Measurements from ENCODE around the gene USH2A.

USH2A gene

GRCh38 chr1:215606564-215607168, 816.6 kb downstream of the USH2A start:
- DNase-seq (ENCODE audit: low read depth in 2 of 2, low spot score in 1 of 2): no peak

- no peak for DNase-seq (ENCODE audit: low read depth in 2 of 2, low spot score in 1 of 2)
These were observed 817.2 kb downstream of the USH2A start for GRCh38 chr1:215606036-215606435.

- no peak for DNase-seq (ENCODE audit: low read depth in 2 of 2, low spot score in 1 of 2)
These were observed 818.1 kb downstream of the USH2A start for GRCh38 chr1:215605011-215605621.

DNA sequence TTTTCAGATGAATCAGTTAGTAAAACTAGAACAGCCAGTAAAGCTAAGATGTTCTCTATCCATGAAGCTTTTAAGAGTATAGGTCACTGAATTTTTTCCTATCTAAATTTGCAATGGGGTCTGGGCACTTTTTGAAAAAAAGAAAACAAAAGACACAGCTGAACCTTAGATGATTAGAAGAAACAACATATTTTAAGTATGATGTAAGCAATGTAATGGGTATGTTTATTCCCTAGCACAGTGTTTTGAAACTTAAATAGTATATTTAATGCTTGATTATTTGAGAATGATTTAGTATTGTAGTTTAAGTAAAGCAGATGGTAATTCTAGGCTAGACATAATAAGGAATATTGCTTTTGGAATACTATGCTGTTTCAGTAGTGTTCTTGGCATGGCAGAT, 819.9 kb downstream of the USH2A start:
- no peak for DNase-seq (ENCODE audit: low read depth in 2 of 2, low spot score in 1 of 2)

DNA sequence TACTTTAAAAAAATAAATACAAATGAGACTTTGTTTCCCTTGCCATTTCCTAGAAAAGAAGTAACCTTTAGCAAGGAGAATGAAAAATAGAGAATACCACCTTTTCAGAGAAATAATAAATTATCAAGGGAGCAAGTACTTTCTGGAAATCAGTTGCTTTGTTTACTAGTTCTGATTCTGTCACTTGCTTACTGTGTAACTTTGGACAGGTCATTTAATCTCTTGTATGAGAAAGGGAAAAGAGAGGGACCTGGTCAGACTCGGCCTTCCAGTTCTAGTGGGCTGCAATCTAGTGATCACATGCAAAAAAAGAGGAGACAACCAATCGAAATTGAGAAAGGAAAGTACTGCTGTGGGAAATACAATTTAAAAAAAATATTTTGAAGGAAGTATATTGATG, 822.0 kb downstream of the USH2A start:
- no peak for DNase-seq (ENCODE audit: low read depth in 2 of 2, low spot score in 1 of 2)

DNA sequence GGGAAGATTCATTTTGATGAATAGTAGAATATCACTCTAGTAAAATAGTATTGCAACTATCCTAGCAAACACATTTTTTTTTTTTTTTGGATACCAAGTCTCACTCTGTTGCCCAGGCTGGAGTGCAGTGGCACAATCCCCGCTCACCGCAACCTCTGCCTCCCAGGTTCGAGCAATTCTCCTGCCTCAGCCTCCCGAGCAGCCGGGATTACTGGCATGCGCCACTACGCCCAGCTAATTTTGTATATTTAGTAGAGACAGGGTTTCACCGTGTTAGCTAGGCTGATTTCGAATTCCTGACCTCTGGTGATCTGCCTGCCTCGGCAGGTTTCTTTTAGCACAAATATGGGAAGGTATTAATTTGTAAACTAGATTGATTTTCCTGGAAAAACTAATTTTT, 822.4 kb downstream of the USH2A start:
- DNase-seq (ENCODE audit: low read depth in 2 of 2, low spot score in 1 of 2): no peak

DNA sequence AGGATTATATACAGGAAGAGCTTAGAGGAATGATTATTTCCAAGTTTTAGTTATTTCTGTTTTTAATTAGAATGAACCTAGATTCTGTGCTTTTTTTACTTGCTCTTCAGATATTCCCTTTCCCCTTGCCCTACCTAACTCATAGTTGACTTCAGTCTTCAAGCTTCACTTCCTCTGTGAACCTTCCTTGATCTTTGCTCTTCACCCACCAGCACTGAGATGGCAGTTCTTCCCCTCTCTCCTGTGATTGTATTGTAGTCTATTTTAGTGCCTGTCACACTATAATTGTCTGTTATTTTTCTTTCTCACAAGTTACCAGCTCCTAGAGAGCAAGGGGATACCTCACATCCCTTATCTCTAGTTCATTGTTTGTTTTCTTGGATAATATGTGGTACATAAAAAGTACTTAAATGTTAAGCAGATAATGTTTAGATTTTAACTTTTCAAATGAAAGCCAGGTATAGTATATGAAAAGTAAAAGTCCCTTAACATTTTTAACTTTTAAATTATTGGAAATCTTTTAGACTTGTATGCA, 822.9 kb downstream of the USH2A start:
- no peak for DNase-seq (ENCODE audit: low read depth in 2 of 2, low spot score in 1 of 2)

DNA sequence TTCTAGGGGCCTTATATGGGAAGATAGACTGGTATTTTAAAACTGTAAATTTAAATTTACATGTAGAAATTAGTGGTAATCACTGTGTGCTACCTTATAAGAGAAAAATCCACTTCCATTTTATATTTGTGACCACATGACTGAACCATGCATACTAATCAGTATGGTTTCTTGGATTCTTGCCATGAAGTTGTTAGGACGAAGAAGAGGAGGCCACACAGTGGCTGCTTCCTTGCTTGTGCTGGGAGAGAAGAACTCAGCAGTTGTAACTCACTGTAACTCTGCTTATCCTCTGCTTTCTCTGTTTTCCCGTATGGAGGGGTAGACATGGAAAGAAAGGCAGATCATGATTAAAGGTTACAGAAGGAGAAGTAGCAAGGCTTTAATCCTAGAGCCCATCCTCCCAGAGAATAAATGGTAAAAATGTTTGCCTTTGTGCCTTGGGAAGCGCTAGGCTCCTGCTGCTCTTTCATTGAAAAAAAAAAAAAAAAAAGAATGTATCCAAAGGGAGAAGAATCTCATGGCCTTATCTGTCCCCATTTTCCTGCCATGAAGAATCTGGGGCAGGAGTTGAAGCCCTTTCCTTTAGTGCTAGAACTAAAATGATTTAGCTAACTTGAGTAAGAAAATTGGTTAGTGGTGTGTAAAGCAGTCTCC, 823.7 kb downstream of the USH2A start:
- DNase-seq (ENCODE audit: low read depth in 2 of 2, low spot score in 1 of 2): no peak

- no peak for DNase-seq (ENCODE audit: low read depth in 2 of 2, low spot score in 1 of 2)
These were observed 825.3 kb downstream of the USH2A start for GRCh38 chr1:215597961-215598360.

- DNase-seq (ENCODE audit: low read depth in 2 of 2, low spot score in 1 of 2): no peak
These were observed 828.0 kb downstream of the USH2A start for GRCh38 chr1:215595231-215595630.

- no peak for DNase-seq (ENCODE audit: low read depth in 2 of 2, low spot score in 1 of 2)
These were observed 828.6 kb downstream of the USH2A start for GRCh38 chr1:215594640-215595039.

DNA sequence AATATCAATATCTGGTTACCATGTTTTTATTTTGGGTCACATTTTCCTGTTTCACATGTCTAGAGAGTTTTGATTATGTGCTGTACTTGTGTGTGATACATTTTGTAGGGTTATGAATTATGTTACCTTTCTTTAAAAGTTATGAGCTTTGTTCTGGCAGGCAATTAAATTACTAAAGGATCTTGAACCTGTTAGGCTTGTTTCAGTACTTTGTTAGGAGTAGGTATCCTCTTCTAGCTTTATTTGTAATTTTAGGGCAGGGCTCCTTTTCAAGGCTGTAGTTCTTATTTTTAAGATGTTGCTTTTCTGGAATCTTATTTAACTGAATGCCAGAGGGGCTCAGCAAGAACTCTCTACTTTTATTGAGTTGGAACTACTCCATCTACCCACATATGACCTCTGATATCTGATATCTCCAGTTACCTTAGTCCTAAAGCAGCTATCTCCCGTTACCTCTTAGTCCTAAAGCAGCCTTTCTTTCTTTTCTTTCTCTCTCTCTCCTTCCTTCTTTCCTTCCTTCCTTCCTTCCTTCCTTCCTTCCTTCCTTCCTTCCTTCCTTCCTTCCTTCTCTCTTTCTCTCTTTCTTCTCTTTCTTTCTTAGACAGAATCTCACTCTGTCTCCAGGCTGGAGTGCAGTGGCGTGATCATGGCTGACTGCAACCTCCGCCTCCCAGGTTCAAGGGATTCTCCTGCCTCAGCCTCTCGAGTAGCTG, 832.3 kb downstream of the USH2A start:
- DNase-seq (ENCODE audit: low read depth in 2 of 2, low spot score in 1 of 2): no peak

GRCh38 chr1:215589650-215590435, 833.4 kb downstream of the USH2A start:
- no peak for DNase-seq (ENCODE audit: low read depth in 2 of 2, low spot score in 1 of 2)

- no peak for DNase-seq (ENCODE audit: low read depth in 2 of 2, low spot score in 1 of 2)
These were observed 838.9 kb downstream of the USH2A start for GRCh38 chr1:215584389-215584788.

GRCh38 chr1:215583185-215583749, 840.0 kb downstream of the USH2A start:
- no peak for DNase-seq (ENCODE audit: low read depth in 2 of 2, low spot score in 1 of 2)

DNA sequence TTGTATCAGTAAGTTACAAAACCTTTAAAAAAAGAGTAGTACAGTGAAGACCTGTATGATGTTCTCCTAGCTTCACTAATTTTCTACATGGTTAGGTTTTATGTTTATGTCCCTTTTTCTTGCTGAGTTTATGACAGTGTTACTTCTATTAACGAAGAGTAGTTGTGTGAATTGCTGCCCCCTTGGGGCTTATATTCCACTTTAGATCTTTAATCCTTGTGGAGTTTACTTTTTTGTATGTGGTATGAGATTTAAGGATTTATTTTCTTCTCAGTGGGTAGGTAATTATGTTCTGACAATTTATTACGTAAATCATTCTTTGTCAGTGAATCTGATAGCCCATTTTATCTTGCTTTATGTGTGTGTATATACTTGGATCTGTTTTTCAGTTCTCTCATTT, 841.4 kb downstream of the USH2A start:
- DNase-seq (ENCODE audit: low read depth in 2 of 2, low spot score in 1 of 2): no peak

Data from stimulated activated CD8-positive, alpha-beta memory T cell treated with anti-CD3 and anti-CD28 coated beads, Interleukin-4, amount 100 ng/mL, for 1 hour (primary cell).